ENCODE data around the gene GNAO1.

- TF ChIP-seq CTCF (IDR thresholded peaks at IDR 0.05) (no peak), POLR2A (IDR thresholded peaks at IDR 0.05) (no peak)
These were observed 33.9 kb downstream of the GNAO1 start for GRCh38 chr16:56225017-56225742.
